ENCODE data around the gene PIAS4.
"Not testable (repeated sequence)": the region's sequence is repeated elsewhere in the genome, so short reads cannot be mapped to it uniquely, and the experiment has no call there.

The PIAS4 gene

DNA sequence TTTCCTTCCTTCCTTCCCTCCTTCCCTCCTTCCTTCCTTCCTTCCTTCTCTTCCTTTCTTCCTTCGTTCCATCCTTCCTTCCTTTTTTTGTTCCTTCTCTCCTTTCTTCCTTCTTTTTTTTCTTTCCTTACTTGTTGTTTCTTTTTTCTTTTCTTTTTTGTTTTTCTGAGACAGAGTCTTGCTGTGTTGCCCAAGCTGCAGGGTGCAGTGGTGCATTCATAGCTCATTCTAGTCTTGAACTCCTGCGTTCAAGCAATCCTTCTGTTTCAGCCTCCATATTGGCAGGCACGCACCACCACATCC lies 16.8 kb upstream of the PIAS4 start:
- TF ChIP-seq CTCF (IDR thresholded peaks at IDR 0.05; ENCODE audit: insufficient read depth, low read length, missing control alignments), result no peak
- DNase-seq (ENCODE audit: low read depth, low spot score), result no peak
- POLR2A ChIA-PET, result no interaction called here
- CTCF ChIA-PET, result interaction anchor here (0.9 to 4.1 kb wide), 6 partner anchors 10 to 216 kb away, joined by 3 to 61 read pairs (median 6); partner anchors contain the start of gene PIAS4
- H3K4me3 ChIP-seq (ENCODE audit: low read depth, low read length), result no peak overlapping the region

GRCh38 chr19:3995607-3996006 lies 11.9 kb upstream of the PIAS4 start:
- no peak for DNase-seq (ENCODE audit: low read depth, low spot score)
- H3K4me3 ChIP-seq (ENCODE audit: low read depth, low read length), result no peak overlapping the region
- no peak for TF ChIP-seq CTCF (IDR thresholded peaks at IDR 0.05; ENCODE audit: insufficient read depth, low read length, missing control alignments)
- ChIA-PET POLR2A (interaction anchor here (0.7 kb wide), 1 partner anchor 10 kb away, joined by 3 read pairs; the partner anchor contains the start of gene EEF2), CTCF (interaction anchor here (2.7 kb wide), 1 partner anchor 10 kb away, joined by 11 read pairs; the partner anchor contains the start of gene EEF2)

DNA sequence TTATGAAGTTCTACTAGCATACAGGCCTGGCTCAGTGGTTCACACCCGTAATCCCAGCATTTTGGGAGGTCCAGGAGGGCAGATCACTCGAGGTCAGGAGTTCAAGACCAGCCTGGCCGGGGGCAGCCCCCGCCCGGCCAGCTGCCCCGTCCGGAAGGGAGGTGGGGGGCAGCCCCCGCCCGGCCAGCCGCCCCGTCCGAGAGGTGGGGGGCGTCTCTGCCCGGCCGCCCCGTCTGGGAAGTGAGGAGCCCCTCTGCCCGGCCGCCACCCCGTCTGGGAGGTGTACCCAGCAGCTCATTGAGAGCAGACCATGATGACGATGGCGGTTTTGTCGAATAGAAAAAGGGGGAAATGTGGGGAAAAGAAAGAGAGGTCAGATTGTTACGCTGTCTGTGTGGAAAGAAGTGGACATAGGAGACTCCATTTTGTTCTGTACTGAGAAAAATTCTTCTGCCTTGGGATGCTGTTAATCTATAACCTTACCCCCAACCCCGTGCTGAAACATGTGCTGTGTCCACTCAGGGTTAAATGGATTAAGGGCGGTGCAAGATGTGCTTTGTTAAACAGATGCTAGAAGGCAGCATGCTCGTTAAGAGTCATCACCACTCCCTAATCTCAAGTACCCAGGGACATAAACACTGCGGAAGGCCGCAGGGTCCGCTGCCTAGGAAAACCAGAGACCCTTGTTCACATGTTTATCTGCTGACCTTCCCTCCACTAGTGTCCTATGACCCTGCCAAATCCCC lies 8.7 kb upstream of the PIAS4 start:
- POLR2A ChIA-PET; DNase-seq (ENCODE audit: low read depth, low spot score); H3K4me3 ChIP-seq (ENCODE audit: low read depth, low read length): not testable (repeated sequence)
- CTCF ChIA-PET, result interaction anchor here (2.5 kb wide), 1 partner anchor 11 kb away, joined by 7 read pairs; no protein-coding TSS in a partner anchor

DNA sequence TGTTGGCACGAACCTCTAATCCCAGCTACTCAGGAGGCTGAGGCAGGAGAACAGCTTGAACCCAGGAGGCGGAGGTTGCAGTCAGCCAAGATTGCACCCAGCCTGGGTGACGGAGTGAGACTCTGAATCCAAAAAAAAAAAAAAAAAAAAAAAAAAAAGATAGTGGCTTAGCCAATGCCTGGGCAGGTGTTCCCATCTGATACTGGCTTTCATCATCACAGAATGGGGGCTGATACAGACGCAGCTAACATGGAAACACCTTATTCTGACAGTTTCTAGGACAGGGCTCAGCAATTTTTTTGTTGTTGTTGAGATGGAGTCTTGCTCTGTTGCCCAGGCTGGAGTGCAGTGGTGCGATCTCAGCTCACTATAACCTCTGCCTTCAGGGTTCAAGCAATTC lies 6.7 kb upstream of the PIAS4 start:
- H3K4me3 ChIP-seq (ENCODE audit: low read depth, low read length); POLR2A ChIA-PET; DNase-seq (ENCODE audit: low read depth, low spot score): not testable (repeated sequence)
- CTCF ChIA-PET, result interaction anchor here (1.0 to 2.5 kb wide), 2 partner anchors 10 to 13 kb away, joined by 5 to 7 read pairs; no protein-coding TSS in a partner anchor

GRCh38 chr19:4005436-4005835 lies 2.1 kb upstream of the PIAS4 start:
- H3K4me3 ChIP-seq (ENCODE audit: low read depth, low read length); DNase-seq (ENCODE audit: low read depth, low spot score); POLR2A ChIA-PET: not testable (repeated sequence)
- CTCF ChIA-PET, result interaction anchor here (0.9 to 3.0 kb wide), 3 partner anchors 8 to 18 kb away, joined by 3 to 19 read pairs (median 6); no protein-coding TSS in a partner anchor

GRCh38 chr19:4007836-4008539 lies 452 bp downstream of the PIAS4 start:
- CTCF ChIA-PET, result interaction anchor here (1.0 to 3.0 kb wide), 4 partner anchors 18 to 199 kb away, joined by 3 to 19 read pairs (median 10); no protein-coding TSS in a partner anchor
- POLR2A ChIA-PET, result interaction anchor here (1.1 to 2.0 kb wide), 2 partner anchors 11 to 23 kb away, joined by 4 to 5 read pairs; partner anchors contain the start of gene EEF2

More at GRCh38 chr19:4007836-4008539, 452 bp downstream of the PIAS4 start:
- H3K4me3 ChIP-seq (ENCODE audit: low read depth, low read length), result peak overlapping the region; percentile 88
- TF ChIP-seq CTCF (IDR thresholded peaks at IDR 0.05; ENCODE audit: insufficient read depth, low read length, missing control alignments), result no peak
- DNase-seq (ENCODE audit: low read depth, low spot score), result no peak
